ENCODE results near the gene ZNF385C. TPM values are rescaled to one million over a fixed set of nuclear protein-coding genes. Genes with fewer than 3 reads are reported as not detected.

Gene ZNF385C
- total RNA-seq, 1 donor from 2014 or later = 1.3 TPM

- Mint-ChIP-seq H3K36me3 (ENCODE audit: low read depth, unreplicated experiment) (no peaks in the 10 kb centered on the region), H3K4me3 (ENCODE audit: unreplicated experiment) (no peak overlapping the region), H3K9me3 (ENCODE audit: unreplicated experiment) (no peaks in the 10 kb centered on the region), H3K4me1 (ENCODE audit: unreplicated experiment) (peaks cover 30% of the 10 kb centered on the region), H3K27me3 (ENCODE audit: unreplicated experiment) (peaks cover 2% of the 10 kb centered on the region), H3K27ac (ENCODE audit: unreplicated experiment) (no peak overlapping the region)
- no peak for TF ChIP-seq CTCF (IDR thresholded peaks at IDR 0.05; ENCODE audit: unreplicated experiment)
- no peak for DNase-seq (ENCODE audit: low spot score)
Observed at GRCh38 chr17:42090964-42091790, 7.1 kb downstream of the ZNF385C start.

GRCh38 chr17:42088736-42089135 is 9.5 kb downstream of the ZNF385C start:
- Mint-ChIP-seq H3K36me3 (ENCODE audit: low read depth, unreplicated experiment) (no peaks in the 10 kb centered on the region), H3K9me3 (ENCODE audit: unreplicated experiment) (no peaks in the 10 kb centered on the region), H3K4me3 (ENCODE audit: unreplicated experiment) (no peak overlapping the region), H3K27me3 (ENCODE audit: unreplicated experiment) (no peaks in the 10 kb centered on the region), H3K4me1 (ENCODE audit: unreplicated experiment) (peaks cover 30% of the 10 kb centered on the region), H3K27ac (ENCODE audit: unreplicated experiment) (peak overlapping the region; percentile 64)
- no peak for TF ChIP-seq CTCF (IDR thresholded peaks at IDR 0.05; ENCODE audit: unreplicated experiment)
- no peak for DNase-seq (ENCODE audit: low spot score)

- no peaks in the 10 kb centered on the region for H3K36me3 Mint-ChIP-seq (ENCODE audit: low read depth, unreplicated experiment)
- H3K27ac Mint-ChIP-seq (ENCODE audit: unreplicated experiment) = no peak overlapping the region
- H3K4me3 Mint-ChIP-seq (ENCODE audit: unreplicated experiment) = no peak overlapping the region
- H3K4me1 Mint-ChIP-seq (ENCODE audit: unreplicated experiment) = peaks cover 30% of the 10 kb centered on the region
- DNase-seq (ENCODE audit: low spot score) = no peak
- no peaks in the 10 kb centered on the region for H3K9me3 Mint-ChIP-seq (ENCODE audit: unreplicated experiment)
- H3K27me3 Mint-ChIP-seq (ENCODE audit: unreplicated experiment) = no peaks in the 10 kb centered on the region
- no peak for TF ChIP-seq CTCF (IDR thresholded peaks at IDR 0.05; ENCODE audit: unreplicated experiment)
Observed at GRCh38 chr17:42087736-42088705, 10.3 kb downstream of the ZNF385C start.

GRCh38 chr17:42087042-42087701 is 11.1 kb downstream of the ZNF385C start:
- Mint-ChIP-seq H3K36me3 (ENCODE audit: low read depth, unreplicated experiment) (no peaks in the 10 kb centered on the region), H3K27ac (ENCODE audit: unreplicated experiment) (peak overlapping the region; percentile 3), H3K4me3 (ENCODE audit: unreplicated experiment) (no peak overlapping the region), H3K9me3 (ENCODE audit: unreplicated experiment) (no peaks in the 10 kb centered on the region), H3K27me3 (ENCODE audit: unreplicated experiment) (peaks cover 5% of the 10 kb centered on the region), H3K4me1 (ENCODE audit: unreplicated experiment) (peaks cover 24% of the 10 kb centered on the region)
- TF ChIP-seq CTCF (IDR thresholded peaks at IDR 0.05; ENCODE audit: unreplicated experiment) = no peak
- DNase-seq (ENCODE audit: low spot score) = no peak

Data from endothelial cell (in vitro differentiated cells).